ENCODE measurements around the gene MUC4.
"Not testable (repeated sequence)": the region's sequence is repeated elsewhere in the genome, so short reads cannot be mapped to it uniquely, and the experiment has no call there.

The MUC4 gene

GRCh38 chr3:195816276-195816913 lies 4.7 kb upstream of the MUC4 start:
- DNase-seq (ENCODE audit: insufficient read length, low spot score); FAIRE-seq: not testable (repeated sequence)

GRCh38 chr3:195815169-195815771 lies 3.5 kb upstream of the MUC4 start:
- DNase-seq (ENCODE audit: insufficient read length, low spot score) (no peak), FAIRE-seq (no peak)

- DNase-seq (ENCODE audit: insufficient read length, low spot score): no peak
- FAIRE-seq: no peak
Observed at GRCh38 chr3:195813916-195814640, 2.3 kb upstream of the MUC4 start.

- DNase-seq (ENCODE audit: insufficient read length, low spot score) (no peak), FAIRE-seq (no peak)
Observed at GRCh38 chr3:195812366-195812765, 637 bp upstream of the MUC4 start.

- DNase-seq (ENCODE audit: insufficient read length, low spot score) (no peak), FAIRE-seq (no peak)
Observed at GRCh38 chr3:195810455-195810845, 1.3 kb downstream of the MUC4 start.

GRCh38 chr3:195809796-195810454 lies 1.8 kb downstream of the MUC4 start:
- FAIRE-seq (no peak), DNase-seq (ENCODE audit: insufficient read length, low spot score) (no peak)

GRCh38 chr3:195809291-195809785 lies 2.4 kb downstream of the MUC4 start:
- FAIRE-seq (no peak), DNase-seq (ENCODE audit: insufficient read length, low spot score) (no peak)

- DNase-seq (ENCODE audit: insufficient read length, low spot score): no peak
- FAIRE-seq: no peak
Observed at GRCh38 chr3:195808741-195809290, 2.9 kb downstream of the MUC4 start.

GRCh38 chr3:195807681-195808121 lies 4.0 kb downstream of the MUC4 start:
- DNase-seq (ENCODE audit: insufficient read length, low spot score) (no peak), FAIRE-seq (no peak)

GRCh38 chr3:195806916-195807231 lies 4.9 kb downstream of the MUC4 start:
- FAIRE-seq: no peak
- DNase-seq (ENCODE audit: insufficient read length, low spot score): no peak

GRCh38 chr3:195806211-195806915 lies 5.4 kb downstream of the MUC4 start:
- DNase-seq (ENCODE audit: insufficient read length, low spot score) (no peak), FAIRE-seq (no peak)

GRCh38 chr3:195805588-195805987 lies 6.1 kb downstream of the MUC4 start:
- DNase-seq (ENCODE audit: insufficient read length, low spot score): not testable (repeated sequence)

GRCh38 chr3:195805181-195805580 lies 6.5 kb downstream of the MUC4 start:
- FAIRE-seq (no peak), DNase-seq (ENCODE audit: insufficient read length, low spot score) (no peak)

More at GRCh38 chr3:195805588-195805987, 6.1 kb downstream of the MUC4 start:
- not testable (repeated sequence) for FAIRE-seq

- DNase-seq (ENCODE audit: insufficient read length, low spot score): no peak
- no peak for FAIRE-seq
Observed at GRCh38 chr3:195803289-195803908, 8.3 kb downstream of the MUC4 start.

- DNase-seq (ENCODE audit: insufficient read length, low spot score) (no peak), FAIRE-seq (no peak)
Observed at GRCh38 chr3:195802795-195803194, 8.9 kb downstream of the MUC4 start.

- FAIRE-seq (no peak), DNase-seq (ENCODE audit: insufficient read length, low spot score) (no peak)
Observed at GRCh38 chr3:195802261-195802701, 9.4 kb downstream of the MUC4 start.

GRCh38 chr3:195801251-195802183 lies 10.2 kb downstream of the MUC4 start:
- no peak for DNase-seq (ENCODE audit: insufficient read length, low spot score)
- FAIRE-seq: no peak

GRCh38 chr3:195800240-195800639 lies 11.5 kb downstream of the MUC4 start:
- DNase-seq (ENCODE audit: insufficient read length, low spot score) (no peak), FAIRE-seq (no peak)

GRCh38 chr3:195796795-195797194 lies 14.9 kb downstream of the MUC4 start:
- no peak for FAIRE-seq
- no peak for DNase-seq (ENCODE audit: insufficient read length, low spot score)
